HG02970 (cell line): ENCODE data around the gene KANK2.
A peak's percentile ranks its signal among the peaks of the same experiment; 100 is the strongest.
"Not testable (repeated sequence)": the region's sequence is repeated elsewhere in the genome, so short reads cannot be mapped to it uniquely, and the experiment has no call there.

ENCODE experiments used
- ATAC-seq: cut with Tn5 transposase; IDR thresholded peaks from one replicate; pipeline ENCODE4 v1.9.1; 2021; ENCODE audit warnings: mild to moderate bottlenecking, moderate library complexity, moderate number of reproducible peaks; ENCODE audit not compliant: unreplicated experiment, low FRiP score

Gene KANK2

GRCh38 chr19:11175920-11176319 lies 21.4 kb downstream of the KANK2 start:
- ATAC-seq = no peak

GRCh38 chr19:11174336-11174735 lies 23.0 kb downstream of the KANK2 start:
- ATAC-seq = no peak

- no peak for ATAC-seq
Observed at GRCh38 chr19:11173516-11174155, 23.7 kb downstream of the KANK2 start.

GRCh38 chr19:11172576-11172975 lies 24.8 kb downstream of the KANK2 start:
- no peak for ATAC-seq

- ATAC-seq = no peak
Observed at GRCh38 chr19:11171144-11171543, 26.2 kb downstream of the KANK2 start.

- no peak for ATAC-seq
Observed at GRCh38 chr19:11169896-11170678, 27.3 kb downstream of the KANK2 start.

GRCh38 chr19:11168568-11168967 lies 28.8 kb downstream of the KANK2 start:
- ATAC-seq = no peak

- no peak for ATAC-seq
Observed at GRCh38 chr19:11166281-11167142, 30.8 kb downstream of the KANK2 start.

- no peak for ATAC-seq
Observed at GRCh38 chr19:11165486-11166030, 31.8 kb downstream of the KANK2 start.

- ATAC-seq = no peak
Observed at GRCh38 chr19:11164879-11165406, 32.4 kb downstream of the KANK2 start.

- no peak for ATAC-seq
Observed at GRCh38 chr19:11164296-11164695, 33.0 kb downstream of the KANK2 start.

- not testable (repeated sequence) for ATAC-seq
Observed at GRCh38 chr19:11160440-11160768, 36.9 kb downstream of the KANK2 start.

GRCh38 chr19:11159598-11160439 lies 37.5 kb downstream of the KANK2 start:
- no peak for ATAC-seq

- ATAC-seq = peak; percentile 97
Observed at GRCh38 chr19:11155373-11156120, 41.8 kb downstream of the KANK2 start, which contains the start of gene SPC24. Gene SPC24, minus strand, starts transcription at chr19:11155782. Its CDS starts 6 bp downstream, at chr19:11155776.

- no peak for ATAC-seq
Observed at GRCh38 chr19:11154683-11155047, 42.7 kb downstream of the KANK2 start.

GRCh38 chr19:11152318-11153062 lies 44.9 kb downstream of the KANK2 start:
- ATAC-seq = no peak

GRCh38 chr19:11151181-11151580 lies 46.2 kb downstream of the KANK2 start:
- no peak for ATAC-seq

- ATAC-seq = no peak
Observed at GRCh38 chr19:11148001-11148400, 49.3 kb downstream of the KANK2 start.
